Fibroblast of skin of right quadriceps (primary cell): ENCODE data around the gene SLC38A6.

ENCODE experiments used
- DNase-seq: peaks from one replicate; pipeline ENCODE4 v3.0.0-alpha.2; 2013

SLC38A6 gene

DNA sequence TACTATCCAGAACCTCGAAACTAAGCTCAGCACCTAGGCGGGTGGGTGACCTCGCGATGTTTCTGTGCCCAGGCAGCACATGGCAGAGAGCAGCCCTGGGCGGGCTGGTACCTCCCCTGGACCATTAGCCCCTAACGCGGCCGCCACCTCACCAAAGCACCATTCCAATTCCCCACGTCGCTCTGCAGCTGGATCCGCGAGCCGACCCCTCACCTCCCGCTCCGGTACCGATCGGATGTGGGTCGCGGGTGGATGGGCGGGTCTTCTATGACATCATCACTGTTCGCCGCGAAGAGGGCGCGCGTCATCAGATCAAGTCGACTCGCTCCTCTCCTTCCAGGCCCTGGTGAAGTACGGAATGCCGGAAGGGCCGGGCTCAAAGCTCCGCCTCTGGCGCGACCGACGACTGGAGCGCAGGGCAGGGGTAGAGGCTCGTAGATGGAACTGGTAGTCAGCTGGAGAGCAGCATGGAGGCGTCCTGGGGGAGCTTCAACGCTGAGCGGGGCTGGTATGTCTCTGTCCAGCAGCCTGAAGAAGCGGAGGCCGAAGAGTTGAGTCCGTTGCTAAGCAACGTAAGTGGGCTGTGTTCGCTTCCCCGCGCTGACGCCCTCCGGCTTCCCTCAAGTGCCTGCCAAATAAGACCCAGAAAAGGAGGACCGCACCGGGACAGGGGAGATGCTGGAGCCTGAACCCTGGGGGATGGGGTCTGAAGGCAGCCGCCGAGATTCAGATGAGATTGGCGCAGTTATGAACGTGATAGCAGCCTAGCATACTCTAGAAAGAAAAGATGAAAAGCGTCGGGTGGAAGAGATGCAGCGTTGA, at the start of gene SLC38A6, which contains the start of gene TRMT5:
Gene SLC38A6 (plus strand): TSS at position 435 of the 822 bp plus-strand sequence. CDS start 33 bp downstream, at position 468.
Gene TRMT5 (minus strand): TSS at position 269 of the 822 bp plus-strand sequence. CDS start 106 bp downstream, at position 163.
- DNase-seq: peak; percentile 96

DNA sequence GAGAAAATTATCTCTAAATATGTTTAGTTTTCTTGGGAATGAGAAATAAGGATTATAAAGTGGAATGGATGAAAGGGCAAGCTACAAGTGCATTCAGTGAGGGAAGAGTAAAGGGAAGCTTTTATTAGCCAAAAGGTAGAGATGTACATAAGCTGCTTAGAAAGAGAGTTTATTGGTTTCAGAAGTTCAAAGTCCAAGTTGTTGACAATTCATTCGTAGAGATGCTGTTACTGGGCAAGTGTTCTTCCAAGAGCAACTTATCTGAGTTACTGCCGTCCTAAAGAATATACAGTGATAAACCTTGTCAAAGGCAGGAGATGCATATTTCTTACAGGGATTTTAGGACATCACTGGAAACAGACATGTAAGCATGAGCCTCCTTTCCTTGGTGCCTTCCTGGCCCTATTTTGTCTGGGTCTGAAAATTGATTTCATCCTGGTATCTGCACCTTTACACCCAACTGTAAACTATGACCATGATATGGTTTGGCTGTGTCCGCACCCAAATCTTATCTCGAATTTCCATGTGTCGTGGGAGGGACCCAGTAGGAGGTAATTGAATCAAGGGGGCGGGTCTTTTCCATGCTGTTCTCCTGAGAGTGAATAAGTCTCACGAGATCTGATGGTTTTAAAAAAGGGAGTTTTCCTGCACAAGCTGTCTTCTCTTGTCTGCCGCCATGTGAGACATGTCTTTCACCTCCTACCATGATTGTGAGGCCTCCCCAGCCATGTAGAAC, 47.0 kb upstream of the SLC38A6 start:
- DNase-seq: no peak

DNA sequence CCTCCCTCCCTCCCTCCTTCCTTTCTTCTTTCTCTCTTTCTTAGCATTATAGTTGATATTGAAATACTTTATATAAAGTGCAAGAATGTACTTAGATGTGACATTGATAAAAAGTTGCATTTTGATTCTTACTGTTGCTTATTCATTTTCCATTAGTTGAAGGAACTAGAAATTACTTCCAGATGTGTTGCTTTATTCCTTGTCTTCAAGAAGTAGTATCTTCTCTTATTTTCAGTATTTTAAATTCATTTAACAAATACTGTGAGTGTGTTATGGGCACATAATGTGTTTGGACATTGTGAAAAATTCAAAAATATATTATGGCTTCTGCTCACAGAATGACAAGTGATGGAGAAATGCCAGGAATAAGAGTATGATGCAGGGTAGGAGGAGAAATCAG, 45.7 kb upstream of the SLC38A6 start:
- DNase-seq: no peak

DNA sequence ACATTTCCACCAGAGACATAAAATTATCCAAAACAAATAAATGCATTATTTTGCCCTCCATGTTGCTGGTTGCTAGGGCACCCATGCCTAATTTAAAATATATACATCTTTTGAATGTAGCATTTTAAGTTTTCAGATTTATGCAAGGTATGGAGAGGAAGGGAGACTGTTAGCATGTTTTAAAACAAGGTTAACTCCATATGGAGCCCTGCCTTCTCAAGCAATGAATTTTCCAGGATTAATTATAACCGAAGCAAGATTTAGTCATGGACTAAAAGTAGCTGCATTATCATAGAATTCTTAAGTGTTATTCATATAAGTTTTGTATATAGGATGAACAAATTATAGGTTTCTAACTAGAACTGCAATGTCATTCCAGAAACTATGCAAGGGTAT, 37.4 kb upstream of the SLC38A6 start:
- peak; percentile 45 for DNase-seq

DNA sequence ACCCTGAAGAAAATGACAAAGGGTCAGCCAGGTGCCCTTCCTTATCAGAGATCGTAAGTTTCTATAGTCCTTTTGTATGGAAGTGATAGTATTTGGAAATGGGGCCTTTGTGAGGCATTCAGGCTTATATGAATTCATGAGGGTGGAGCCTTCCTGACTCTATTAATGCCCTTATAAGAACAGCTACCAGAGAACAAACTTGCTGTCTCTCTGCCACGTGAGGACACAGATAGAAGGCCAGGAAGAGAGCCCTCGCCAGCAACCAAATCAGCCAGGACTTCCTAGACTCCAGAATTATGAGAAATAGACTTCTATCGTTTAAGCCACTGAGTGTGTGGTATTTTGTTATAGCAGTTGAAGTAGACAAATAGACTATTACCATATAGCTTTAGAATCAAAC, 36.8 kb upstream of the SLC38A6 start:
- no peak for DNase-seq

DNA sequence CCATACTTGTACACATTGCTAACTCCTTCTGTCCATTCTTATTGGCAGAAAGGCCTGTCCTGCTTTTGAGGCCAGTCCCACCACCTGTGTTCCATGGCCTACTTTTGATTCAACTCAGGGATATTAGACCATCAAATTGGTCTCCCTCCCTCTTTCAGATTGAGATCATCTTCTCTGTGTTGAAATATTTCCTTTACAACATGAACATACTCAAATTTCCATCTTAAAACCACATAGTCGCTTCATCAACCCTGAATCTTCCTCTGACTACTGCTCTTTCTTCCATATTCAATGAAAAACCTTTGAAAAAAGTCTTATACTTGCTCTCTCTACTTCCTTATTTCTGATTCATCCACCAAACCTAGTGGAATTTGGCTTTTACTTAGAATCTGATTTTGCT, 35.1 kb upstream of the SLC38A6 start:
- peak; percentile 31 for DNase-seq

DNA sequence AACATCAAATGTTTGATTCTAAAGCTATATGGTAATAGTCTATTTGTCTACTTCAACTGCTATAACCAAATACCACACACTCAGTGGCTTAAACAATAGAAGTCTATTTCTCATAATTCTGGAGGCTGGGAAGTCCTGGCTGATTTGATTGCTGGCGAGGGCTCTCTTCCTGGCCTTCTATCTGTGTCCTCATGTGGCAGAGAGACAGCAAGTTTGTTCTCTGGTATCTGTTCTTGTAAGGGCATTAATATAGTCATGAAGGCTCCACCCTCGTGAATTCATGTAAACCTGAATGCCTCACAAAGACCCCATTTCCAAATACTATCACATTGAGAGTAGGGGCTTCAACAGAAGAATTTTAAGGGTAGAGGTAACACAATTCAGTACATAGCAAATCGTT, 34.3 kb upstream of the SLC38A6 start:
- DNase-seq: no peak

DNA sequence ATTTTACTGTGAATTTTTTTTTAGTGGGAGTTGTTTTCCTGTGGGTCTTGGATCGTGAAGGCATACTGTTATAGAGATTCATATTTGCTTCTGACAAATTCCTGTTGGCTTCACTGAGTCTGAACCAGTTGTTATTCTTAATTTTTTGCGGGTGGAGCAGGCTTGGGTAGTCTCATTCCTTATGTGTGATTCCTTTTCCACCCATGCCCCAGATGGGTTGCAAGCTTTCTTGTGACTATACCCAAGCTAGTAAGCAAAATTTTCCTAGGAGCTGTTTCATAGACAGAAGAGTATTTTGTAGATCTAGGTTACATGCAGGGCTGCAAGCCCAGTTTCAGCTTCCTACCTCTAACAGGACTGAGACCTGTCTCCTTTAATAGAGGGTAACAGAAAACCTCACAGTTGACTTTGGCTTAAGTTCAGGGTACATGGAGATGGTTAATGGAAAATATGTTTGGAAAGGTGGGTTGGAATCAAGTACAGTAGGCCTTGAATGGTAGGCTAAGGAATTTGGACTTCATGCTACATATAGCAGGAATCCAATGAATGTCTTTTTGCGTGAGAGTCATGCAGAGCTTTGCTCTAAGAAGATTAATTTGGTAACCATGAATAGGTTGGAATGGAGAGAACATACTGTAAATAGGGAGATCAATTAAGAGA, 29.1 kb upstream of the SLC38A6 start:
- DNase-seq: no peak

DNA sequence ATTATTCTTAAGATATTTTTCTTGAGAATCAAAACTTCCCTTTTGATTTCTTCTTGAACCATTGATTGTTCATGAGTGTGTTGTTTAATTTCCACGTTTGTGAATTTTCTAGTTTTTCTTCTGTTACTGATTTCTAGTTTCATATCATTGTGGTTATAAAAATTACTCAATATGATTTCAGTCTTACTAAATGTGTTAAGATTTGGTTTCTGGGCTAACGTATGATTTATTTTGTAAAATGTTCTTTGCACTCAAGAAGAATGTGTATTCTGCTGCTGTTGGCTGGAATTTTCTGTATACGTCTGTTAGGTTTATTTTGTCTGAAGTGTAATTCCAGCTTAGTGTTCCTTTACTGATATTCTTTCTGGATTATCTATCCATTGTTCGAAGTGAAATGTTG, 24.8 kb upstream of the SLC38A6 start:
- no peak for DNase-seq

DNA sequence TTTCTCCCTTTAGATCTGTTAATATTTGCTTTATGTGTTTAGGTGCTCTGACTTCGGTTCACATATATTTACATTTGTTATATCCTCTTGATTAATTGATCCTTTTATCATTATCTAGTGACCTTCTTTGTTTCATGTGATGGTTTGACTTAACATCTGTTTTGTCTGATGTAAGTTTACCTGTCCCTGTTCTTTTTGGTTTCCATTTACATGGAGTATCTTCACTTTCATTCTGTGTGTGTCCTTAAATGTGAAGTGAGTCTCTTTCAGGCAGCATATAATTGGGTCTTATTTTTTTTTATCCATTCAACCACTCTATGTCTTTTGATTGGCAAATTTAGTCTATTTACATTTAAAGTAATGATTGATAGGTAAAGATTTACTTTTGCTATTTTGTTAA, 24.4 kb upstream of the SLC38A6 start:
- DNase-seq: no peak

DNA sequence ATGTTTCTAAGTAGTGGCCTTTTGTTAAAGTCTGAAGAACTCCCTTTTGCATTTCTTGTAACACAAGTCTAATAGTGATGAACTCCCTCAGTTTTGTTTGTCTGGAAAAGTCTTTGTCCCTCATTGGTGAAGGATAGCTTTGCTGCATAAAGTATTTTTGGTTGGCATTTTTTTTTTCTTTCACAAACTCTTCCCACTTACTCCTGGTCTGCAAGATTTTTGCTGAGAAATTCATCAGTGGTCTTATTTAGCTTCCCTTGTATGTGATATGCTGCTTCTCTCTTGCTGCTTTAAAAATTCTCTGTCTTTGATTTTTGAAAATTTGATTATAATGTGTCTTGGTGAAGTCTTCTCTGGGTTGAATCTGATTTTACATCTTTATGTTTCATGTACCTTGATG, 22.9 kb upstream of the SLC38A6 start:
- DNase-seq: no peak

DNA sequence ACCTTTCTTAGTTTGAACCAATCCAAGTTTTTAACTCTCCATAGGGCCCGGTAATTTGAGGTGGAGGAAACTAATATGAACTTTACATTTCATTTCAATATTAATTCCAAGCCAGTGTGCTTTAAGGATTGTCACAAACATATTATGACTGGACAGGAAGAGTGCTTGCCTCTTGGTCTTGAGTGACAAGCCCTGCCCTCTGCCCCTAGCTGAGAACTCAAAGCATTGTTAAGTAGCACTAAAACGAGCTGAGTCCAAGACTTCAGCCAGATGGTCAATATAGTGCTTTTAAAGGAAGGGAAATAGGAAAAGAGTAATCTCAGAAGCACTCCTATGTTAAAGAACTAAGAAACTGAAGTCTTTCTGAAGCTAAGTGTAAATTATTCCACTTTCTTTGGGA, 17.3 kb upstream of the SLC38A6 start:
- no peak for DNase-seq

DNA sequence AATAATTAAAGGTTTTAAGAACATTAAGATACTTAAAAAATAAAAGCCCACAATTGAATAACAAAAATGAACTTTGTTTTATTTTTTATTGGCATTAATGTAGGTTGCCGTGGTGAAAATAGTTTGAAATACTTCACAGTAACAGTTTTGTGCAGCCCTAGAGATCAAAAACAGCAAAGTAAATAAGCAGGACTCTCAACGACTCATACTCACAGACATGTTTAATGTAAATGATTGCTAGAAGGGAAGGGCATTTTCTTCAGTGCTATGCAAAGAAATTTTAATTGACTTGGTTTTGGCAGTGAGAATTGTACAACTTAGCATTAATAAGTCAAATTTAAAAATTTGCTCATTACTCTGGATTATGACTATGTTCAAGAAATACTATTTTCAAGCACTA, 16.1 kb upstream of the SLC38A6 start:
- peak; percentile 65 for DNase-seq

DNA sequence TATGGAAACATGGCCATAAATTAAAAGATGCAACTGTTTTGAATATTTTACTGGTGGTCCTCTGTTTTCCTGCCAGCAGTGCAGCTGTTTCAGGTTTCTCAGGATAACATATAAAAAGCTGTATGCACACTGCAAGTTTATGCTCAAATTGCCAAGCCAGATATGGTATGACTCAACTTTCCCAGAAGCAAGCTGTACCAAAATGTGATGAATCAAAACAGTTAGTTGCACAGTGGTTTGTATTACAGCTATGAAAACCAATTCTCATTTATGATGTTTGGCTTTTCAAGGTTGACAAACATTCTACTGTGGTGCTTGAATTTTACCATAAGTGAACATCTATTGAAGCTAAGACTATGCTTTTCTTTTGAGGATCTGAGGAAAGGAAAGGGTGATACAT, 15.6 kb upstream of the SLC38A6 start:
- DNase-seq: peak; percentile 84

DNA sequence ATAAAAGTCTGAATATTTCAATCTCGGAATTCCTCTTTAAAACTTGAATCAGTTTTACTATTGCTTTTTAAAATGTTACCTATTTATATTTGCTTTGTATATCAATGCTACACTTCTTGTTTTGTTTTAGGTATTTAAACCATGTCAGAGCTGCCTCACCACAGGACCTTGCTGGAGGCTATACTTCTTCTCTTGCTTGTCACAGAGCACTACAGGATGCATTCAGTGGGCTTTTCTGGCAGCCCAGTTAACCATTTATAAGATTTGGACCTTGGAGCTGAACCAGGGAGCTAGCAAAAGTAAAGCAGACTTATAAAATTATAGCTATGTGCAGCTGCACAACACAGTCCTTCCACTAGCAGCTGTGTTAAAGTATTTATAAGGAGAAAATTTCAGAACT, 12.9 kb upstream of the SLC38A6 start:
- no peak for DNase-seq

DNA sequence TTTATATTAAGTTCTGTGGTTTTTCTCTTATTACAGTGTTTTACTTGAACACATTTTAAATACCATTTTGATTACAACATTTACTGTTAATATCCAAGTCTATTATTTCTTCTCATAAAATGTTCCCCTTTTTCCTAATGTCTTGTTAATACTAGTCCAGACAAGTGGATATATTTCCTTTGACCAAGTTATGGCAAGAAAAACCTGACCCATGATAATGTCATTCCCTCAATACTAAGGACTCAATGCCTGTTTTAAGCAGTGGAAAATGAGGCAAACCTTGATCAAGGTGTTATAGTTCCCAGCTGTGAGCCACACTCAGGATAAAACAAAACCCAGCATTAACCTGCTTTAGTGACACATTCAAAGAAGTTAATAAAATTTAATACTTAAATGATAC, 12.4 kb upstream of the SLC38A6 start:
- DNase-seq: no peak

DNA sequence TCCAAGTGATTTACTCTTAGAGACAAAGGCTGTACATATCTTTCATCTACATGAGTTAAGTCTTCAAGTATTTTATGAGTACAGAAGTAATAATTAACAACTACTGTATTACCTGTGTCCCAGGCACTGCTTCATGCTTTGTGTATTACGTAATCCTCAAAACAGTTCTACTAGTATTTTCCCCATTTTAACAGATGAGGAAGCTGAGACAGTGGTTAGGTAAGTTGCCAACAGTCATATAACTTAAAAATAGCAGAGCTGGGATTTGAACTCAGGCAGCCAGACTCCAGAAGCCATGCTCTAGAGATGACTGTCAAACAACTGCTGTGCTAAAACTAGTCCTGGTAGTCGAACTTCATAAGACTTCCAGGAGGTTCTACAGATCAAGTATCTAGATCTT, 10.9 kb upstream of the SLC38A6 start:
- no peak for DNase-seq

DNA sequence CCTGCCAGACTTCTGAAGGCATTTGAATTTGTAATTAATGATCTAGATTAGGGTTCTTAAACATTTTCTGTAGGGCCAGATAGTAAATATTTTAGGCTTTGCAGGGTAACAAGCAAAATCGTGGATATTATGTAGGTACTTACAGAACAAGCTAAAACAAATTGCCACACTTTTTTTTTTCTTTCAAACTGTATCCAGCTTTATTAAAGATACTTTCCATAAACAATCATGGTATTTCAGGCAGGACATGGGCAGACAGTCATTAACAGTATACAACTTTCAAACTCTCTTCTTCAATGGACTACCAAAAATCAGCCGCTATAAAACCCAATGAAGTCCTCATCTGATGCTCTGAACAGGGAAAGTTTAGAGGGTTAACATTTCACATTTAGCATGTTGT, 9.8 kb upstream of the SLC38A6 start:
- DNase-seq: no peak

DNA sequence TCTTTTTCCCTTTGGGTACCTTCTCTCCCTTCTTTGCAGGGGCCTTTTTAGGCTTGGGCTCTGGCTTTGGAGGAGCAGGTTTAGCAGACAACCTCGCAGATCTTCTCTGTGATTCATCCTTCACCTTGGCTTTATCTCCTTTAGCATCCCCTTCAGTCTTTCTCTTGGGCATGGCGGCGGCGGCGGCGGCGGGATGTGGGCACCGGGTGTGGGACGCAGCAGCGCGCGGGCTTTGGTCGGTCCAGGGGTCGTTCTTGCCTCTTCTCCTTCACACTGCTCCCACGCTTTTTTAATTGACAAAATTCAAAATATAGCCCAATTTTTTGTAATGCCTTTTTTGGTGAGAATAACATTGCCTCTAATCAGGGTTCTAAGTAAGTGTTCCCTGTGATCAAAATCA, 8.8 kb upstream of the SLC38A6 start:
- DNase-seq: no peak

DNA sequence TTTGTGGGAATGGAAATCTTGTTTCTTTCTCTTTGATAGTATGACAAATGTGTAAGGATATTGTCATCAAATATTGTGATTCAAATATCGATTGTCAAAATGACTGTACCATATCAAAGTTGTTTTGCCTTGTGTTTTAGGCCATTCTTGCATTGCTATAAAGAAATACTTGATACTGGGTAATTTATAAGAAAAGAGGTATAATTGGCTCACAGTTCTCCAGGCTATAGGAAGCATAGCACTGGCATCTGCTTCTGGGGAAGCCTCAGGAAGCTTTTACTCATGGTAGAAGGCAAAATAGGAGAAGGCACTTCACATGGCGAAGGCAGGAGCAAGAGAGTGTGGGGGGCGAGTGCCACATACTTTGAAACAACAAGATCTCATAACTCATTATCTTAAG, 8.0 kb upstream of the SLC38A6 start:
- DNase-seq: no peak

DNA sequence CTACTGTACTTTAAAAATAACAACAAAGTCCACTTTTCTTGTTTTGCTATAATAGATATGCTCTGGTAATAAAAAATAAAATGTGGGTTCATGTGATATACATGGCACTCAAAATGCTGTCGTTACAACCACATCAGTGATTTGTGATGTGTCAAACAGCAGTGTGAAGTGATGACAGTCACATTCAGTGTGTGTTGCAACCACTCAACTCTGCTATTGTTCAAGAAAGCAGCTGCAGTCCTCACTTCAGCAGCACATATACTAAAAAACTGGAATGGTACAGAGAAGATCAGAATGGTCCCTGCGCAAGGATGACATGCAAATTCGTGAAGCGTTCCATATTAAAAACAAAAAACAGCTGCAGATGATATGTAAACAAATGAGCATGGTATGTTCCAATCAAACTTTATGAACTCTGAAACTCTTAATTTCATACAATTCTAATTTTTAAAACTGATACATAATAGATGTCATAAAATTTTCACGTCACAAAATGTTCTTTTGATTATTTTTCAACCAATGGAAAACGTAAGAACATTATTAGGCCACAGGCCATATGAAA, 6.9 kb upstream of the SLC38A6 start:
- no peak for DNase-seq

DNA sequence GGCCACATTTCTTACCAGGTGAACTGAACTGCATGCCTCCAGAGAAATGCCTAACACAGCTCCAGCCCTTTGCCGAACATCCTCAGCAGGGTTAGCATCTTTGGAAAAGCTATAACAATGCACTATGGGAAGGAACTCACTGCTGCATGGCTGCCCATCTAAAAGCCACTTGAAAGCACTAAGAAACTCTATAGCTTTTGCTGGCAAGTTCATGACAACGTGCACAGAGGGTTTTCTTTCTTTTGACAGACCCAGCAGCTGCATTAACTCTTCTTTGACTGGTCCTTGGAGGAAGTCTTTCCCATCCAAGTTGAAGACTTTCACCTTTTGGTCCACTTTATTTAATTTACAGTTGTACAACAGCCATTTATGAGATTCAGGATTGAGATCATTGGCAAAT, 5.5 kb upstream of the SLC38A6 start:
- DNase-seq: no peak

DNA sequence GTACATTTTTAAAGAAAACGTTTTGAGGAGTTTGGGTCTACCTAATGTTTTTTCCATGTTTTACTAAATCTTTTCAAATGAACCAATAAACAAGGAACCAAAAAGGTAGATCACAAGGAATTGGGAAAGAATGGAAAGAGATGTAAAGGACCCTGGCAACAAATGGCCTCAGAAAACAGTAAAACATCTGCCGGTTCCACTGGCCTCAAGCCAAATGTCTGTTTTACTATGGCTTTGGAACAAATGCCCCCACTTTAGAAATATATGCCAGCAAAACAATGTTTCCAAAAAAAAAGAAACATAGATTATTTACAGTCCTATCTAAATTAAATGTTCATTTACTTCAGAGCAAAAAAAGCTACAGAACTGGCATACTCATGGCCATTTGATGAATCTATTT, 3.2 kb upstream of the SLC38A6 start:
- DNase-seq: no peak
